GM19328 (cell line): ENCODE measurements around the gene NUDT6.
A peak's percentile ranks its signal among the peaks of the same experiment; 100 is the strongest.
"Not testable (repeated sequence)": the region's sequence is repeated elsewhere in the genome, so short reads cannot be mapped to it uniquely, and the experiment has no call there.

Source experiments
- ATAC-seq: cut with Tn5 transposase; IDR thresholded peaks from one replicate; pipeline ENCODE4 v1.9.1; 2021; ENCODE audit warnings: mild to moderate bottlenecking, moderate library complexity; ENCODE audit not compliant: unreplicated experiment

The NUDT6 gene

GRCh38 chr4:122921971-122922876 is at the start of gene NUDT6:
Gene NUDT6, minus strand, starts transcription at chr4:122922597. Its CDS starts 25 bp downstream, at chr4:122922572.
- peak; percentile 46 for ATAC-seq

DNA sequence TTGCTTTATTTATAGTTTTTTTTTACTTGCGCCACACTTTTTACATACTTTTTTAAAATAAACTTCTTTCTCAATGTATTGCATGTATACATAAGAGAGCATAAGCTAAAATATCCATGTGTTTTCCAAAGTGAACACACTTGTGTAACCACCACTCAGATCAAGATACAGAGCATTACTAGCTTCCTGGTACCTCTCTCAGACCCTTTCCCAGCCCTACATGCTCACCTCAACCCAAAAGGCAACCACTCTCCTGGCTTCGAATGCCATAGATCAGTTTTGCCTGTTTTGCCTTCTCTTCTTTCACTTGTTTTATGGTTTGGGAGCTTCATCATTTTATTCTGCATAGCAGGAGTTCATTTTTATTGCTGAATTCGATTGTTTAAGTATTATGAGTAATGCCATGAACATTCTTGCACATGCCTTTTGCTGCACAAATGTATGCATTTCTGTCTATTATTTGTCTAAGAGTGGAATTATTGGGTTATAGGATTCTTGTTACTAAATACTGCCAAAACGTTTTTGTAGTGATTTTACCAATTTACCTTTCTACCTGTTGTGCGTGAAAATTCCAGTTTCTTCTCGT is 45.9 kb upstream of the NUDT6 start:
- no peak for ATAC-seq

GRCh38 chr4:122967231-122967630 is 44.8 kb upstream of the NUDT6 start:
- ATAC-seq, result no peak

GRCh38 chr4:122966201-122966600 is 43.8 kb upstream of the NUDT6 start:
- no peak for ATAC-seq

GRCh38 chr4:122963216-122963615 is 40.8 kb upstream of the NUDT6 start:
- ATAC-seq, result no peak

GRCh38 chr4:122960611-122961000 is 38.2 kb upstream of the NUDT6 start:
- ATAC-seq, result no peak

DNA sequence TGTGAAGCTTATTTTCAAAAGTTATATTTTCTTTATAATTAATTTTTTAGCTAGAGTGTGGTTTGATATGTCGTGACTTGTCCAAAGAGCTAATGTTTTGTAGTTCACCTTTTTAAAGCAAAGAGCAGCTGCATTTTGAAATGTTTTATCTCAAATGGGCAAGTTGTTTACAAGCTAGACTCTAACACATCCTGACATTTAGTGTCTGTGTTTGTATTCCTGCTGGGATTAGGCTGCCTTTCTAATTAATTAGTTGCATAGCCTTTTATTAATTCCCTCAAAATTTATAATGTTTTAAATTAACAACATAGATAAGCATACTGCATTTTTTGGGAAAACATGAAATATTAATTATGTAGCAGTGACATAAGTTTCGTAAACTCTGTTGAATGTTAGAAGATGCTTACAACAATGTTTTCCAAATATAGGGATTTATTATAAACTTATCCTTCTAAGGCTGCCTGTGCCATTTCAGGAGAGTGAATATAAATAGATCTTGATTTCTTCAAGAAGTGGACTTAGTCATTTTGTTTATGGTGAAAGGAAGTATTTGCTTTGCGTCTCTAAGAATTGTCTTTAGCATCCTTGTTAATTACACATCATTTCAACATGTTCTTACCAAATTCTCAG is 37.7 kb upstream of the NUDT6 start:
- no peak for ATAC-seq

DNA sequence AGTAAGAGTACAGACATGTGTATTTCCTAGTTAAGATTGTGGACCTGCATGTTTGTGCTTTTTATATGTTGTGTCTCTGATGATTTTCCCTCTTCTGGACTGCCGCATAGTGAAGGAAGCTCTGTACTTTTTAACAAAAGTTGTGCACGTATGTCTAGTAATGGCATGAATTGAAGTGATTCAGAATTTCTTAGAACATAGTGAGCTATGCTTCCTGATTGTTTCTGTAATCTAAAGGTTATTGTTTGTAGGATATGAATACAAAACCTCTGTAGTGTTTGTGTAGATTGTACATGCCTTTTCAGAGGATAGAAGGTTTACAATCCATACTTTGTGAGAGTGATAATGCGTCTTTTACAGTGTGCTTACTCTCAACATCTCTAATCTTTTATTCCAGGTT is 37.0 kb upstream of the NUDT6 start:
- ATAC-seq, result no peak

- ATAC-seq, result no peak
Measured at GRCh38 chr4:122958505-122958904, 36.1 kb upstream of the NUDT6 start.

GRCh38 chr4:122953924-122954323 is 31.5 kb upstream of the NUDT6 start:
- ATAC-seq, result no peak

- ATAC-seq, result no peak
Measured at GRCh38 chr4:122952028-122952427, 29.6 kb upstream of the NUDT6 start.

DNA sequence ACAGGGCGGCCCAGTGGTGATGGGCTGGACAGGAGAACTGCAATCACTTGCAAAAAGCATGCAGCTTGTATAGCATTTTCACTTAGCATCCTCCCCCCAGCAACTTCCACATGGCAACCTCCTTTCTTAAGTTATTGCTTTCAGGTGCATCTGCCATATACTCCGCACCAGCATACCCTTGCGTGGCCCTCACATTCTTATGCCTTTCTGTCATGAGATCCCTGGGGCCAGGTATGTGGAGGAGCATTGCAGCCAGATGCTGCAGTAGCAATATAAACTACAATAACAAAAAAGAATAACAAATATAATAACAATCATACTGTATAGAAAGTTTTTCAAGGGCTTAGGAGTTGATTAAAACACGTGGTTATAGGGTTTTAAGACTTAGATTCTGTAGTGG is 26.3 kb upstream of the NUDT6 start:
- no peak for ATAC-seq

DNA sequence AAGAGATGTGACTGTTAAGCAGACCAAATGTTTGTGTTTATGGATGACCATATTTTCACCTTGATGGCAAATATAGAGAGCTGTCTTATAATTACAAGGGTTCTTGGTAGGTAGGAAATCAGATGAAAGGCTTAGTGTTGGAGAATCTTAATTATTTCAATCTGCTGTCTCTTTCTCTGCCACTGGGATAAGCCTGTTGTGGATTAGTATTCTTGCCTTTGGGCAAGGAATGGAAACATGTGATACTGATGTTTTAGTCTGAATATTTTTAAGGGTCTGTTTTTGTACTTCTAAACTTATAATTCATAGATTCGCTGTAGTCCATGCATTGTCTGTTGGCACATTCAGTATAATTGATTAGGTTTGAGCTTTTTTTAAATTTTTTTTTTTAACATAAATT is 23.7 kb upstream of the NUDT6 start:
- no peak for ATAC-seq

- not testable (repeated sequence) for ATAC-seq
Measured at GRCh38 chr4:122945136-122945535, 22.7 kb upstream of the NUDT6 start.

DNA sequence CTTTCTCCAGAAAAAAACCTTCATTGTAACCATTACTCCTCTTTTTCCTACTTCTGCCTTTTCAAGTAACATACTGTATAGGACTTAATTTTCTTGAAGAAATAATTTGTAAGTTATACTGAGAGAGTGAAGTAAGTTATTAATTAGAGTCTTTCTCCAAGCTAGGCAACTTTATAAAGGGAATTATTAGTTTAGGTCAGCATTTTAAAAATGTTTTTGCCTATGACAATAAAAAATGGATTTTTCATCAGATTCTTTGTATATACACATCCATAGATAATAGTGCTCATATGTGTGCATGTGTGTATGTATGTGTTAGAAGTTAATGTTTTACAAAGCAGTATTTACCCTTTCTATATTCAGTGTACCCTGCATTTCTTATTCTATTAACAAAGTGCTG is 10.4 kb upstream of the NUDT6 start:
- no peak for ATAC-seq

DNA sequence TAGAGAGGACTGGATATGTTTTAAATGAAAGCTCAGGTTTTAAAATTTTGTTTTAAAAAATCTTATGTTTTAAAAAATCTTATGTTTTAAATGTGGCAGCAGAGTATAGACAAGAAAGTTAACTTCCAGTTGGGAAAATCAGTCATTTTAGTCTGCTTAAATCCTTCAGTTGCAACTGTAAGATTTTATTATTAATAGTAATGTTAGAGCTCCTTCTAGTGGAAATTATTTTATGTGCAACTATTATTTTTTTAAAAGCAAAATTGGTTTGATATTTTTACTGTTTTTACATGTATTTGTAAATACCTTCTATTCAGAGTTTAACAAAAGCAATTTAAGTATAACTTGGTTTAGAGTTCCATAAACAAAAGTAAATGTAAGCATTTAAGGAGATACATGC is 8.5 kb upstream of the NUDT6 start:
- no peak for ATAC-seq

GRCh38 chr4:122928930-122929329 is 6.5 kb upstream of the NUDT6 start:
- ATAC-seq, result no peak

DNA sequence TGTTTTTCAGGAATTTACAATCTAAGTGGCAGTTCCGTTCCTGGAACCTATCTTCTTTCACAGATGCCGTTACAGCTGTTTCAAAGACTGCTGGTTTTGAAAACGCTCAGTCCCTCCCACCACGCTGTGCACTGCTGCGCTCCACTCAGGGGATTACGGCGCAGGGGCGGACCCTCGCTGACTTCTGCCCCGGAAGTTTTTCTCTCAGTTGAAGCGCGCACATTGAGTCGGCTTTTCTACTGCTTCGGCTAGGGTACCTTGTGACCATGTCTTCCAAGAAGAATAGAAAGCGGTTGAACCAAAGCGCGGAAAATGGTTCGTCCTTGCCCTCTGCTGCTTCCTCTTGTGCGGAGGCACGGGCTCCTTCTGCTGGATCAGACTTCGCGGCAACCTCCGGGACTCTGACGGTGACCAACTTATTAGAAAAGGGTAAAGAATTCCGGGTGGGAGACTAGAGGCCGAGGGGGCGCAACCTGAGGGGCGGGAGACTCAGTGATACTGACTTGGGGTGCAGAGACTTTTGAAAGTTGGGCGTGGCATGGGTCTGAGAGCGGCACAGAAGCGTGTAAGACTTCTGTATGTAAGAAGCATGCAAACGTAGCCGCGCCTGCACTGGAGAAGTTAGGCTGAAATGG is 597 bp upstream of the NUDT6 start:
- peak; percentile 95 for ATAC-seq

DNA sequence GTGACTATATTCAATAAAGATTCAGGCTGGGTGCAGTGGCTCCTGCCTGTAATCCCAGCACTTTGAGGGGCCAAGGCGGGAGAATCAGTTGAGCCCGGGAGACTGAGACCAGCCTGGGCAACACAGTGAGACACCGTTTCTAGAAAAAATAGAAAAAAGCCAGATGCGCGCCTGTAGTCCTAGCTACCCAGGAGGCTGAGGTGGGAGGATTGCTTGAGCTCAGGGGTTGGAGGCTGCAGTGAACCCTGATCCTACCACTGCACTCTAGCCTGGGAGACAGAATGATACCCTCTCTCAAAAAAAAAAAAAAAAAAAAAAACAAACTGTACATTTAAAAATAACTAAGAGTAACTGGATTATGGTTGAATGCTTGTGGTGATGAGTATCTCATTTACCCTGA is 1.1 kb downstream of the NUDT6 start:
- ATAC-seq, result no peak

DNA sequence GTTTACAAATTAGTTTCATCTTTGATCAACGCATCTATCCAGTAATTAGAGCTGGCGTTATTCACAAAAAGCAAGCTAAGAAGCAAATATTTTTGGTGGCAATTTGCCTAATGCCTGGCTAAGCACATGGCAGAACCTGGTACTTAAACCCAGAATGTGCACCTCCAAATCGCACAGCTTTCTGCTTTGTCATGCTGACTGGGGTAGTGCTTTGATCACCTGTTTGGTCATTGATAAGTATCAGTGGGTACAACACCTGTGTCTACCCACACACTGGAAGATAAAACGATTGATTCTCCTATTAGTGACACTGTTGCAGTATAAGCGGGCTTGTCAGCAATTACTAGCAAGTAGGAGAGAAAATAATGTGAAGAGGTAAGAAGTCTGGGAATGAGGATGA is 1.9 kb downstream of the NUDT6 start:
- ATAC-seq, result no peak

GRCh38 chr4:122917731-122918130 is 4.7 kb downstream of the NUDT6 start:
- no peak for ATAC-seq

- ATAC-seq, result no peak
Measured at GRCh38 chr4:122914938-122915337, 7.5 kb downstream of the NUDT6 start.
